OCI-LY1 (cell line): ENCODE data around the gene ITPRID2.

Experiments used
- H2AFZ ChIP-seq: fragments of 200-600 bp; sonication (generic), shearing (Covaris generic); 2 replicates; pipeline ENCODE4 v1.6.0; 2014; ENCODE audit warnings: antibody characterized with exemption, mild to moderate bottlenecking, low read length
- H3F3A ChIP-seq: fragments of 200-600 bp; sonication (generic), shearing (Covaris generic); 2 replicates; pipeline ENCODE4 v1.6.0; 2014; ENCODE audit warnings: mild to moderate bottlenecking, antibody characterized with exemption, low read length, moderate library complexity; ENCODE audit not compliant: insufficient read depth
- H3K27ac ChIP-seq: fragments of 200-600 bp; sonication (generic); 2 replicates; pipeline ENCODE4 v1.5.1; 2014; ENCODE audit warnings: low read length, mixed run types, mild to moderate bottlenecking, low read depth; ENCODE audit not compliant: poor library complexity, severe bottlenecking
- H3K27me3 ChIP-seq: fragments of 200-600 bp; sonication (generic); 2 replicates; pipeline ENCODE4 v1.6.0; 2014; ENCODE audit warnings: antibody characterized with exemption, mild to moderate bottlenecking, low read length, moderate library complexity; ENCODE audit not compliant: insufficient read depth
- H3K36me3 ChIP-seq: fragments of 200-600 bp; sonication (generic); 2 replicates; pipeline ENCODE4 v1.6.1; 2014; ENCODE audit warnings: mild to moderate bottlenecking, antibody characterized with exemption, low read length, moderate library complexity, mixed read lengths; ENCODE audit not compliant: insufficient read depth
- H3K4me1 ChIP-seq: fragments of 200-600 bp; sonication (generic); 2 replicates; pipeline ENCODE4 v1.5.1; 2014; ENCODE audit warnings: mild to moderate bottlenecking, low read length, moderate library complexity; ENCODE audit not compliant: insufficient read depth, severe bottlenecking
- H3K4me2 ChIP-seq: fragments of 200-600 bp; sonication (generic), shearing (Covaris generic); 2 replicates; pipeline ENCODE4 v1.6.1; 2014; ENCODE audit warnings: low read length
- H3K4me3 ChIP-seq: fragments of 200-600 bp; sonication (generic); 2 replicates; pipeline ENCODE4 v1.5.1; 2014; ENCODE audit warnings: low read length, low read depth, mild to moderate bottlenecking, mixed read lengths; ENCODE audit not compliant: poor library complexity, severe bottlenecking
- H3K79me2 ChIP-seq: fragments of 200-600 bp; shearing (Covaris generic); 2 replicates; pipeline ENCODE4 v1.6.1; 2016; ENCODE audit warnings: mixed run types, low read length, mixed read lengths; ENCODE audit not compliant: insufficient read depth
- H3K9ac ChIP-seq: fragments of 200-600 bp; sonication (generic), shearing (Covaris generic); 2 replicates; pipeline ENCODE4 v1.6.1; 2014; ENCODE audit warnings: mild to moderate bottlenecking, low read length, mixed read lengths
- H3K9me2 ChIP-seq: fragments of 200-600 bp; sonication (generic), shearing (Covaris generic); 2 replicates; pipeline ENCODE4 v1.6.1; 2014; ENCODE audit warnings: low read depth, mild to moderate bottlenecking, low read length, mixed read lengths
- H3K9me3 ChIP-seq: fragments of 200-600 bp; shearing (Covaris generic); 2 replicates; pipeline ENCODE4 v1.6.1; 2014; ENCODE audit warnings: low read length, mixed read lengths
- H4K20me1 ChIP-seq: fragments of 200-600 bp; sonication (generic), shearing (Covaris generic); 2 replicates; pipeline ENCODE4 v1.6.0; 2016; ENCODE audit warnings: mild to moderate bottlenecking, low read length; ENCODE audit not compliant: insufficient read depth
- CTCF ChIP-seq: fragments of 200-600 bp; sonication (generic), shearing (Covaris generic); IDR thresholded peaks from 2 replicates; pipeline ENCODE4 v1.5.1; 2017; ENCODE audit warnings: mild to moderate bottlenecking, antibody characterized with exemption, low read length, moderate library complexity, mixed read lengths
- EZH2 ChIP-seq: fragments of 200-600 bp; sonication (generic), shearing (Covaris generic); IDR thresholded peaks from 2 replicates; pipeline ENCODE4 v1.8.0; 2017; ENCODE audit warnings: borderline replicate concordance, mixed run types, mild to moderate bottlenecking, antibody characterized with exemption, low read length, moderate library complexity, mixed read lengths

Gene ITPRID2

DNA sequence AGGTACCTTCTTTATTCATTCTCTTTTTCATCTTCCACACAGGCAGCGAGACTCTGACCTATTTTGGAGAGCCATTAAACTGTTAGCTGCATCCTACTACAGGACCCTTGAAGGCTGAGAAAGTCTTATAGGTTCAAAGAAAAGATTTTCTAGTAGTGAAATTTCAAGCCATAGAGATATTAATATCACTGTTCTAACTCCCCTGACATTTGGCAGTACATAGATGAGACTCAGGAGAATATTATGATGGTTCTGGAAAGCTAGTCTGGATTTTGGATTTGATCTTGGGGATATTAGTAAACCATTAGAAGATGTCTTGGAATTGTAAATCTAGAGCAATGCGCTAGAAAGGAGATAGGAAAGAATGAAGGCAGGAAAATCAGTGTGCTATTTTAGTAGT, 1.3 kb upstream of the ITPRID2 start:
- Histone ChIP-seq H3K9me2 (no peaks in the 10 kb centered on the region), H2AFZ (no peak overlapping the region), H3K27ac (no peak overlapping the region), H3K4me2 (no peak overlapping the region), H3K4me1 (peaks cover 26% of the 10 kb centered on the region), H3K9me3 (no peaks in the 10 kb centered on the region), H3K79me2 (no peaks in the 10 kb centered on the region), H4K20me1 (no peaks in the 10 kb centered on the region), H3K4me3 (no peak overlapping the region), H3K9ac (no peak overlapping the region), H3K36me3 (no peaks in the 10 kb centered on the region), H3F3A (no peaks in the 10 kb centered on the region), H3K27me3 (no peaks in the 10 kb centered on the region)
- TF ChIP-seq CTCF, result no peak
- TF ChIP-seq EZH2, result no peak

DNA sequence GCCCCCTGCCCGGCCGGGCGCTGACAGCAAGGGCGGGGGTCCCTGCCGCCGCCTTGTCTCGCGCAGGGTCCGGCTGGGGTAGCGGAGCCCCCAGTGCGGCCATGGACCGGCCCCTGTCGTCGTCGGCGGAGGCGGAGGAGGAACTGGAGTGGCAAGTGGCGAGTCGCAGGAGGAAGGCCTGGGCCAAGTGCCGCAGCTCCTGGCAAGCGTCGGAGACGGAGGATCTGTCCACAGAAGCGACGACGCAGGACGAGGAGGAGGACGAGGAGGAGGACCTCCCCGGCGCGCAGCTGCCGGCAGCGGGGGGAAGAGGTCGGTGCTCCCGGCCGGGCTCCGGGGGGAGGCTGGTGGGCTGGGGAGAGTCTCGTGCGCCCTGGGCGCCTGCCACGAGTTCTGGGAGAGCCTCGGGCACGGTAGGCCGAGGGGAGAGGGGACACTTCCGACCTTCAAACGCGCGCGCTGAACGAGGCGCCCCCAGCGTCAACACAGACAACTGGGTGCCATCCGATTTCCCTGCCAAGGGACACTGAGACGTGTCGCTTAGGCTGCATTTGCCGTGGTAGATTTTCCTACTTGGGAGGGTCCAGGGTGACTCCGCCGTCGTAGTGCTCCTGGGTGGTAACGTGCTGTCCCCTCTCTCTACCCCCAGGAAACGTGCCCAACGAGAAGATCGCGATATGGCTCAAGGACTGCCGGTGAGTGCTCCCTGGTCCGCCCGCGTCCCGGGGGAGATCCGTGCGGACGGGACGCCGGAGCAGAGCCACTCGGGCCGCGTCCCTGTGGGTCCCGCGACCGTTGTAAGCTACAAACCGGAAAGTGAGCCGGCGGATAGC, 652 bp downstream of the ITPRID2 start:
- Histone ChIP-seq H3K79me2 (no peaks in the 10 kb centered on the region), H2AFZ (no peak overlapping the region)

DNA sequence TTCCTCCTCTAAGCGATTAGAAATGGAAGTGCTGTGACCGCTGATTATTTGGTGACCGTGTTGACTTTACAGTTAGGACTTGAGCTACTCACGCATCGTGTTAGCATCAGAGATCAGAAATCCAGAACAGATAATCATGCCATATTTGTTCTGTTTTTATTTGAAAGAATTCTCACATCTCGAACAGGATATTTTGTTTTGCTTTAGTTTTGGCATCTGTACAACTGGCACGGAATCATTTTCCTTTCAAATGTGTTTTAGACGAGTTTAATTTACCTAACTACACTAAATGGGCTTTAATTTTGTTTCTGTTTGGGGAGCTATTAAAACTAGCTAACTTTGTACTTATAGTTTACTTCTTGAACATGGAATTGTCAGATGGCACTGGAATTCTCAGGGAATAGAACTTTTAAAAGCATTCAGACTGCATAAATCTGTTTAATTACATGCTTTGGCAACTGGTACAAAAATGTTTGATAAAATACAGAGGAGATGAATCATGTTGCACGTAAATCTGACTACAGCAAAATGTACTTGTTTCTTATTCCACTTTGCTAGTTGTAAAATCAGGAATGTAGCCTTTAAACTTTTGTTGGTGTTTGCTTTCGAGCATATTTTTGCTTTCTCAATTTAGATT, 1.4 kb downstream of the ITPRID2 start:
- Histone ChIP-seq H3K4me3 (peak overlapping the region; percentile 80), H3K27me3 (no peaks in the 10 kb centered on the region), H3K36me3 (no peaks in the 10 kb centered on the region), H2AFZ (peak overlapping the region; percentile 43; the same call in 1 of the 2 replicates), H3K4me1 (peaks cover 34% of the 10 kb centered on the region), H3K27ac (peak overlapping the region; percentile 18), H3K79me2 (no peaks in the 10 kb centered on the region), H3F3A (no peaks in the 10 kb centered on the region), H4K20me1 (no peaks in the 10 kb centered on the region), H3K4me2 (peak overlapping the region; percentile 79), H3K9me2 (no peaks in the 10 kb centered on the region), H3K9me3 (no peaks in the 10 kb centered on the region), H3K9ac (peak overlapping the region; percentile 83)
- no peak for TF ChIP-seq EZH2
- TF ChIP-seq CTCF, result no peak

More for the DNA sequence above, 652 bp downstream of the ITPRID2 start:
- Histone ChIP-seq H3K4me1 (peaks cover 34% of the 10 kb centered on the region), H3K36me3 (no peaks in the 10 kb centered on the region), H3K9me2 (no peaks in the 10 kb centered on the region), H4K20me1 (no peaks in the 10 kb centered on the region), H3K9me3 (no peaks in the 10 kb centered on the region), H3K4me2 (peak overlapping the region; percentile 79), H3K4me3 (peak overlapping the region; percentile 80), H3K9ac (peak overlapping the region; percentile 83), H3F3A (no peaks in the 10 kb centered on the region), H3K27me3 (no peaks in the 10 kb centered on the region), H3K27ac (peak overlapping the region; percentile 18)
- TF ChIP-seq EZH2, result no peak
- peak; percentile 20; the same call in 1 of the 2 replicates for TF ChIP-seq CTCF
